GM19043 (cell line): ENCODE results near the gene FAT4.

Source experiments
- ATAC-seq: cut with Tn5 transposase; IDR thresholded peaks from one replicate; pipeline ENCODE4 v1.9.1; 2021; ENCODE audit warnings: low read depth; ENCODE audit not compliant: unreplicated experiment

The FAT4 gene, protein sequence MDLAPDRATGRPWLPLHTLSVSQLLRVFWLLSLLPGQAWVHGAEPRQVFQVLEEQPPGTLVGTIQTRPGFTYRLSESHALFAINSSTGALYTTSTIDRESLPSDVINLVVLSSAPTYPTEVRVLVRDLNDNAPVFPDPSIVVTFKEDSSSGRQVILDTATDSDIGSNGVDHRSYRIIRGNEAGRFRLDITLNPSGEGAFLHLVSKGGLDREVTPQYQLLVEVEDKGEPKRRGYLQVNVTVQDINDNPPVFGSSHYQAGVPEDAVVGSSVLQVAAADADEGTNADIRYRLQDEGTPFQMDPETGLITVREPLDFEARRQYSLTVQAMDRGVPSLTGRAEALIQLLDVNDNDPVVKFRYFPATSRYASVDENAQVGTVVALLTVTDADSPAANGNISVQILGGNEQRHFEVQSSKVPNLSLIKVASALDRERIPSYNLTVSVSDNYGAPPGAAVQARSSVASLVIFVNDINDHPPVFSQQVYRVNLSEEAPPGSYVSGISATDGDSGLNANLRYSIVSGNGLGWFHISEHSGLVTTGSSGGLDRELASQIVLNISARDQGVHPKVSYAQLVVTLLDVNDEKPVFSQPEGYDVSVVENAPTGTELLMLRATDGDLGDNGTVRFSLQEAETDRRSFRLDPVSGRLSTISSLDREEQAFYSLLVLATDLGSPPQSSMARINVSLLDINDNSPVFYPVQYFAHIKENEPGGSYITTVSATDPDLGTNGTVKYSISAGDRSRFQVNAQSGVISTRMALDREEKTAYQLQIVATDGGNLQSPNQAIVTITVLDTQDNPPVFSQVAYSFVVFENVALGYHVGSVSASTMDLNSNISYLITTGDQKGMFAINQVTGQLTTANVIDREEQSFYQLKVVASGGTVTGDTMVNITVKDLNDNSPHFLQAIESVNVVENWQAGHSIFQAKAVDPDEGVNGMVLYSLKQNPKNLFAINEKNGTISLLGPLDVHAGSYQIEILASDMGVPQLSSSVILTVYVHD (N-terminal part only)

DNA sequence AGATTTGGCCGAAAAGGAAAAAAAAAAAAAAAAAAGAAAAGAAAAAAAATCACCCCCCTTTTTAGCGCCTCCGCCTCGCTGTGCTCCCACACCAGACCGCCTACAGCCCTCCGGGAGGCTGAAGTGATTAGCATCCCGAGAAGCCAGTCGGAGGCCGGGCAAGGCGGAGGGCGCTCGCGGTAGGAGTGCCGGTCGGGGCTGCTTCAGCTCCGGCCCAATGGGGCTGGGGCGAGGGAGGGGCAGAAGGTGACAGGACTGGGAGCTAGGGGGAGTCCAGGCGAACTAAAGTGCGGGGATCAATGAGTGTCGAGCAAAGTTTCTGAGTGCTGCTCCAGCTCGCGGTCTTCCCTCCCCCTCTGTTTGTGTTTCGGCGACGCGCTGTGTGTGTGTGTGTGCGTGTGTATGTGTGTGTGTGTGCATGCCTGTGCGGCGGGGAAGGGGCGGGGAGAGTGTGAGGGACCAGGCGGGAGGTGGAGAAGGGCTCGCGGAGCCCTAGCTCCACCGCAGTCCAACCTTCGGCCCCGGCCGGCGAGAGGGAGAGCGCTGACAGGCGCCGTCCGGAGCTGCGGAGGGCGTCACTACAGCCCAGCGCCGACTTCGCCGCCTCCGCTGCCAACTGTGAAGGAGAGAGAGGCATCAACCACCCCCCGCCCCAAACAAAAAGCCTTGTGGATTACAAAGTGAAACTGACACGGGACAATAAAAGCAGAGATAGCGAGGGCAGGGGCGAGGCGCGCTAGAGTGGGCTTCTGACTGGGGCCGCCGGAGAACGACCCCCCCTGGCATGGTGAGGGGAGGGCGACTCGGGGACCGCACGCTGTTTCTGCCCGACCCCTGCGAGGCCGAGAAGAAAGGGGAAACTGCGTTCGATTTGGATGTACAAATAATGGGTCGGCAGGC lies at the start of gene FAT4:
TSS of gene FAT4 (plus strand) at position 280 of the 900 bp plus-strand sequence. CDS start 1,457 bp downstream, outside the sequence.
- peak; percentile 50 for ATAC-seq

DNA sequence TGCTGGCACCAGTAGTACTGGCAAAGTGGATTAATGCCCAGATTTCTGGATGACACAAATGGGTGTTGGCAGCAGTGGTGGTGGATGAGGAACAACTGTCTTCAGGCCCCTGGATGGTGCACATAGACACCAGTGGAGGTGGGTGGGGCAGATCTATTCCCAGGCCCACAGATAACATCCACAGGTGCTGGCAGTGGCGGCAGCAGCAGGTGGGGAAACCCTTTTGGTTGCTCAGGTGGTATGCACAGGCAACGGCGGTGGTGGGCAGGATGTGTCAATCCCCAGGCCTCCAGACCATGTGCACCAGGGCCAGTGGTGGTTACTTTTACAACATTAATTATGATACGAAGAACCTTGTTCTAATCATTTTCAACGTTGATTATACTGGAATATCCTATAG lies 48.9 kb upstream of the FAT4 start:
- no peak for ATAC-seq

DNA sequence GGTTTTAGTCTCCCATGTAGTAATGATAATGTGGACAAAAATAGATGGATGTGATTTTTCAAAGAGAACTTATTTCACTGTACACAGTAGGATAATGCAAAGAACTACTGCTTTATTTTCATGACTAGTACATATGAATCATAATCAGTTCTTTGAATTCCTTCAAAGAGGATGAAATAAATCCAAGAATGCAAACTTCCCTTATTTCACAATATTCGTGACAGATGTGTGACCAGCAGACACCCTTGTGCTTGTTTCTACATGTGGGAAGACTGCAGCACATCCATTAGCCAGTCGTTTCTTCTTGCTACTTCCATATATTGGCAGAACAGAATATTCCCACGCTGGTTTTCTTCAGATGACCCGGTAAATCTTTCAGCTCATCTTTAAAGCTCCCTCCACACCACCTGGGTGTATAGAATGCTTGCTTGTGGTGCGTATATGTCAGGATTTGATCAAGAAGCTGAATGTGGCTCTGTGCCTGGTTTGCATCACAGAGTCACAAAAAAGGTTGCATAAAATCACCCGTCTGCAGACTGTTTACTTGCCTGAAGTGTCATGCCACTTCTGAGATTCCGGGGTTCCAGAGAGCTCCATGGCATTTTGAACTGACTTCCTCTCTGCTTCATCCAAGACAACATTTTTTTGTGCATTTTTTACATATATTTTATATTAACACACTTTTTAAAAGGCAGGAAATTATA lies 47.7 kb upstream of the FAT4 start:
- ATAC-seq, result no peak

DNA sequence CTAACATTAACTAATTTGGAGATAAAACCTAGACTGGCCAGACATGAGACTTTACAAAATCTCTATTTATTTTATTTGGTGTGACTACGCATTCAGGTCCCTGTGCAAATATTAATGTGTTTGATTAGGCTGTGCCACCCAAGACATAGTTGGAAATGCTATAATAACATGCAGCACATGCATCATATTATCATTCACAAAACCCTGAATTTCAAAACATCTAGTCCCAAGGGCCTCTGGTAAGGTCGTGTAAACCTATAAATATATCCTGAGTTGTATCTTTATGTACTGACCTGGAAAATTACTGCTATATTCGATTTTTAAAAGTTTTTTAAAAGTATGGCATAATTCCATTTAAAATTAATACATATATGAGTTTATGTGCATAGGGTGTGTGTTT lies 47.1 kb upstream of the FAT4 start:
- no peak for ATAC-seq

DNA sequence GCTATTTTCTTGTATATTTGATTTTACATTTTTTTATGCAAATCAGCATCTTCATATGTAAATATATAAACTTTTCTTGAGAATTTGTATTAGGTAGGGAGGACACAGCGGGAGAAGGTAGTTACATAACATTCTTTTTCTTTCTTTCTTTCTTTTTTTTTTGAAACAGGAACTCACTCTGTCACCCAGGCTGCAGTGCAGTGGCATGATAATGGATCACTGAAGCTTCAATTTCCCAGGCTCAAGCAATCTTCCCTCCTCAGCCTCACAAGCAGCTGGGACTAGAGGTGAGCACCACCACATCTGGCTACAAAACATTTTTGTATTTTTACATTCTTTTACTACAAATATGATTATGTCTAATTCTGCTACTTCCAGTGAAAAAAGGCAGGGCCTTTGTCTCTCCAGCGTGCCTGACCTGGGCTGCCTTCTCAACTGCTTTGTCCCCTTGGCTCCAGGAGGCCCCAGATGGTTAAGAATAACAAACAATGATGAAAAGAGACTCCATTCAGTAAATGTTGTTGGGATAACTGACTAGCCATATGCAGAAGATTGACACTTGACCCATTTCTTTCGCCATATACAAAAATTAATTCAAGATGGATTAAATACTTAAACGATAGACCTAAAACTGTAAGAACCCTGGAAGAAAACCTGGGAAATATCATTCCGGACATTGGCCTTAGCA lies 46.5 kb upstream of the FAT4 start:
- no peak for ATAC-seq

DNA sequence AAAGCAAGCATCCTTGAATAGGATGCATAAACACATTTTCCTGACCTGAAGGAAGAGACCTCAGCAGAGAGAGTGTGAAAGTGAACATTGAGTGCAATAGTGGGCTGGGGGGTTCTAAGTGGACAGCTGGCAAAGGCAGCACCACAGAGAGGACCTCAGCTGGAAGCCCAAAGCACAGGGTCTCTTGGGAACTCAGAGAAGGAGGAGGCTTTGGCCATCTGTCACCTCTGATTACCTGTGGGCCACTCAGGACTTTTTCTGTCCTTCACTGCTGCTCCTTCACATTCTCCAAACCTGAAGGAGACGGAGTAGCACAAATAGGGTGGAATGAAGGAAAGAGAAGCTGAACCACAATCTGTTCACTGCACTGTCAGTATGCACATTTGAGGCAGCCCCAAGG lies 37.9 kb upstream of the FAT4 start:
- no peak for ATAC-seq

DNA sequence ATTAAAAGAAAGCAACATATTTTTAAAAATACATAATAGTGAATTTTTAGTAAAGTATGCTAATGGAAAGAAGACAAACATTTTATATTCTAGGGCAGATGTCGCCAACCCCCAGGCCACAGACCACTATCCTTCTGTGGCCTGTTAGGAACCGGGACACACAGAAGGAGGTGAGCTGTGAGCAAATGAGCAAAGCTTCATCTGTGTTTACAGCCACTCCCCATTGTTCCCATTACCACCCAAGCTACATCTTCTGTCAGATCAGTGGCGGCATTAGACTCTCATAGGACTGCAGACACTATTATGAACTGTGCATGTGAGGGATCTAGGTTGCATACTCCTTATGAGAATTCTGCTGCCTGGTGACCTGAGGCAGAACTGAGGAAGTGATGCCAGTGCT lies 37.0 kb upstream of the FAT4 start:
- no peak for ATAC-seq

DNA sequence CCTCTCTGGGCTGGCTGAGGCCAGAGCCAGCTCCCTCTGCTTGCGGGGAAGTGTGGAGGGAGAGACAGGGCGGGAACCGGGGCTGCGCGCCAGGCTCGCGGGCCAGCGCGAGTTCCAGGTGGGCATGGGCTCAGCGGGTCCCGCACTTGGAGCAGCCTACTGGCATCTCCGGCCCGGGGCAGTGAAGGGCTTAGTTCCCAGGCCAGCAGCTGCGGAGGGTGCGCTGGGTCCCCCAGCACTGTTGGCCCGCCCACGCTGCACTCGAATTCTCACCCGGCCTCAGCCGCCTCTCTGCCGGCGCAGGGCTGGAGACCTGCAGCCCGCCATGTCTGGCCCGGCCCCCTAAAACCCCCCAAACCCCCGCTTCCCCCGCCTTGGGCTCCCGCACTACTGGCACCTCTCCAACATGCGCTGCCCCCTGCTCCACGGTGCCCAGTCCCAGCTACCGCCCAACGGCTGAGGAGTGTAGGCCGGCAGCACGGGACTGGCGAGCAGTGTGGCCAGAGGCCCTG lies 33.8 kb upstream of the FAT4 start:
- ATAC-seq, result no peak

DNA sequence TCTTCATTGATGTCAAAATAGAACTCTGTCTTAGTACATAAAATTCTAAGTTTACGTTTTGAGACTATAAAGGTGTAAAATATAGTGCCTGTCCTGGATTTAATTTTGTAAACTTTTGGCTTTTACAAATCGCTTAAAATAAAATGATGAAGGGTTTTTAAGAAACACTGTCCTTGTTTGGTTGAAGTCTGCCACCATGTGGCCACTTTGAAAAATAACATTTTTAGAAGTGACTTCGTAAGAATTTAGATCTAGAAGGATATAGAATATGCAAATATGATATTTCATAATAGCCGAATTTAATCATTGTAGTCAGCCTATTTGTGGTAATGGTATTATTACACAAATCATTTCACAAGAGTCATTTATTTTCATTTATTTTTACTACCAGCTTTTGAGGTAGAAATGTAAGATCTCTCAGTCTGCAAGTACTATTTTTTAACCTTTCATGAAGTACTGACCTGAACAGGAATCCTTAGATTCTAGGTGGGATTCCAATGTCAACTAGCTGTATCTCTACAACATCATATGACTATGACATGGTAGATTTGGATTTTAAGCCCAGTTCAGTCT lies 31.0 kb upstream of the FAT4 start:
- ATAC-seq, result no peak

DNA sequence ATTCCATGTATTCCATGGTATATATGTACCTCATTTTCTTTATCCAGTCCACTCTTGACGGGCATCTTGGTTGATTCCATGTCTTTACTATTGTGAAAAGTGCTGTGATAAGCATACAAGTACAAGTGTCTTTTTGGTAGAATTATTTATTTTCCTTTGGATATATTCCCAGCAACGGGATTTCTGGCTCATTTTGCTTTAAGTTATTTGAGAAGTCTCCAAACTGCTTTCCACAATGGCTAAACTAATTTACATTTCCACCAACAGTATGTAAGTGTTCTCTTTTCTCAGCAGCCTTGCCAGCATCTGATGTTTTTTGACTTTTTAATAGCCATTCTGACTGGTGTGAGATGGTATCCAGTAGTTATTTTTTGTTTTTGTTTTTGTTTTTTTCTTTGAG lies 17.6 kb upstream of the FAT4 start:
- no peak for ATAC-seq

DNA sequence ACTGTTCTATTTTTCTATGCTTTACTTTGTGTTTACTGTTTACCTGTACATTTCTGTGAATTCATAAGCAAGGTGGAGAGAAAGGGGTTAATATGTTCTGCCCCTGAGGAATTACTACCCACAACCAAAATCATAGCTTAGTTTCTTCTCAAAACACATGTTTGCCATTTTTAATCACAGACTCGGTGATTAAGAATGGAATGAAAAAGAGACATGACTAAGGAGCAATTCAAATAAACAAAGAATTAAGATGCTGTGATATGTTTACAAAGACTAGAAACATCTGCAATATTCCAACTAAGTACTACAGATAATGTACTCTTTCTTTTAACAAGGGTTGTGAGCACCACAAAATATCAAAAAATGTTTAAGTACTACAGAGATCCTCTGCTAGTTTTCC lies 11.7 kb upstream of the FAT4 start:
- ATAC-seq, result no peak

DNA sequence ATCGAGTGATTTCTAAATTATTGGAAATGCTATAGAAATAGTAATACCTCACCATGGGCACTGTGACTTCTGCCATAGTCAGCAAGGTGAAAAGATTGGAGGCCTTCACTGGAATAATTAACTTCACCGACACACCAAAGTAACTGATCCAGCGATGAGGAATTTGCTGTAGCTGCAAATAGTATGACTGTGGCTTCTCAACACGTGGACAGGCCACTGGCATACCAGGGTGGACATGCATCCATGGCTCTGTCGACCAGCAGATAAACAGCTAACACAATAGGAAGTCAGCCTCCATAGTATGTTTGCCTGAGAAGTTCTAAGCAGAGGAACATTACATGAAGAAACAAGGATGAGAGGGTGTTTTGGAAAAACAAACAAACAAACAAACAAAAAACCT lies 10.9 kb upstream of the FAT4 start:
- no peak for ATAC-seq

DNA sequence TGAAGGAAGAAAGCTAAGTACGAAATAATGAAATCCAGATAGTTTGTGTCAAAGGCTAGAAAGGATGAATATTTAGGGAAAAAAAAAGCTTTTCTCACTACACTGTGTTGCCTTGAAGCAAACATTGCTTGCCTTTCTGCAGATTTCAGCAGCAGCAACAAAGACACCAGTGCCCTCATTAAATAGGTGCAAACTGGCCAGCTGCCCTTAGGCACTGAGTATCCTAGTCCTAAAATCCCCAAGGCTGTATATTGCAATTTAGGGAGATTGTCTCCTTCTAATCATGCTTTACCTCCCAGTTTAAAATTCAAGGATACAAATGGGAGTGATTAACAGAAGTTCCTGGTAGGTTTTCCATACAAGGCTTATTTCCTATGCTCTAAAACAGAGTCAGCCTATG lies 8.6 kb upstream of the FAT4 start:
- no peak for ATAC-seq

DNA sequence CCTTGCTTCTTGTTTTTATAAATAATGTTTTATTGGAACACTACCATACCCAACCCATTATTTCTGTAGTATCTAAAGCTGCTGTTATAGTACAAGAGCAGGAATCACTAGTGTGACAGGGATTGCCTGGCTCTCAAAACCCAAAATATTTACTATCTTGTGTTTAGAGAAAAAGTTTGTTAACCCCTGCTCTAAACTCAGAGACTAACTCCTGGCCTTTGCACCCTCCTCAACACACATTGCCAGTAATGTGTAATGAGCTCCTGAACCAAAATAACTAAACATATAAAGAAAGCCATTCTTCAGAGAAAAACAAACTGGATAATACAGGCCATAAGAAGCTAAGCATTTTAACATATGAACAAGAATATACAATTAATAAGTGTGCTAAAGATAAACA lies 8.2 kb upstream of the FAT4 start:
- no peak for ATAC-seq

DNA sequence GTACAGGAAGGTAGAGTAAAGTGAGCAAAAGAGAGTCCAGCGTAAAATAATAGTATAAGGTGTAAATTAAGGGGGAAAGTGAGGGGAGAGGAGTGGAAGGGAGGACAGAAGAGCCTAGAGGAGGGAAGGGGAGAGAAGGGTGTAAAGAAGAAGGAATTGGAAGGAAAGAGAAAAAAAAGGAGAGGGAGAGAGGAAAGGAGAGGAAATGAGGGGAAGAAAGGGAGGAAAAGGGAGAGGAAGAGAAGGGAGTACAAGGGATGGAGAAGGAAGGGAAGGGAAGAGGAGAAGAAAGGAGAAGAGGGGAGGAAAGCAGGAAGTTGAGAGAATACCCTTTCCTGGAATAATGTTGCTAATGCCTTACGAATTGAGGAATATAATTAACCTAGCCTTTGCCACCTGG lies 3.3 kb upstream of the FAT4 start:
- ATAC-seq, result no peak

DNA sequence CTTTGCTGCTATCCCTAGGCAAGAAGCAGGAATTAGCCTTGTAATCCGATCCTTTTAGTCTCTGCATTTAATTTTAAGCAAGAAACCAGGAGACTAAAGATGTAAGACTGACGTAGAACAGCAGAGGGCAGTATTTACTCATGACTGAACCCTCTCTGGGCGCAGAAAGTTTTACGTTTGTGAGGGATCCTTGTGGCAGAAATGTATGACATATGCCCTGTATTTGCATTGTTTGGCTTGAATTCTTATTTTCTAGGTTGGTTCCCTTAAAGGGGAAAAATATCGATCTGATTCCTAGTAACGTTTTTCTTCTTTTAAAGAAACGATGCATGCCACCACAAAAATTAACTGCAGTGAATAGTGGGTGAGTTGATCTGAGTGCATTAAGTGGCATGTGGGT lies 1.3 kb upstream of the FAT4 start:
- ATAC-seq, result peak; percentile 36

DNA sequence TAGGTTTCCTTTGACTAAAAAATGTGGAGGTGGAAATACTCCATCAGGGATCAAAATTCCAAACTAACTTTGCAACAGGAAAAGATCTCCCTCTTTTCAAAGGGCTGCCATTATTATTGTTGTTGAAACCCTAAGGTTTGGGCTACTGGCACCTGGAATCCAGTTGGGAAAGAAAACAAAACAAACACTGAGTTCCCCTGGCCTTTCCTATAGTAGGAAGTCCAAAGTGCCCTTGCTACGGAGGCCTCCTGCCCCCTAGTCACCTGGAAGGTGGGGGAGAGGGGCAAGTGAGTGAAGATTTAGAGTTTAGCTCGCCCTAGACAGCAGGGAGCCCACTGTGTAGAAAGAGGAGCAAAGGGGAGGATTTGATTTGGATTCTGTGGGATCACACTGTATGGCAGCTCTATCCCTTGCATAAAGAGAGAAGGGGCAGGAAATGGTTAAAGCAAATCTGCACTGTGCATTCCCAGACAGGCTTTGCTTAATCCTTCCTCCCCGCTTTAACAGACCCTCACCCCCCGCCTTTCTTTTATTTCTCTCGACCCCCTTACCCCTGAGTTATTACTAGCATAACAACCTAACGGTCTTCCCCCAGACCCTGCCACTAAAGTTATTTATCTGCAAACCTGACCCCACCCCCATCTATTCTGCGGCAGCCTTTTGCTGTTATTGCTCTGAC lies 627 bp upstream of the FAT4 start:
- ATAC-seq, result no peak
